ENCODE results near the gene DIAPH3. TPM values are rescaled to one million over a fixed set of nuclear protein-coding genes. Genes with fewer than 3 reads are reported as not detected.

Gene DIAPH3
- total RNA-seq, 1 donor from 2014 or later, result 14.7 TPM

GRCh38 chr13:59879281-59879680 is 284.4 kb downstream of the DIAPH3 start:
- no peak for DNase-seq (ENCODE audit: extremely low read depth, low read depth, low spot score)

GRCh38 chr13:59877933-59878332 is 285.8 kb downstream of the DIAPH3 start:
- no peak for DNase-seq (ENCODE audit: extremely low read depth, low read depth, low spot score)

GRCh38 chr13:59874973-59875372 is 288.8 kb downstream of the DIAPH3 start:
- DNase-seq (ENCODE audit: extremely low read depth, low read depth, low spot score), result no peak

- no peak for DNase-seq (ENCODE audit: extremely low read depth, low read depth, low spot score)
These were observed 289.9 kb downstream of the DIAPH3 start for GRCh38 chr13:59873856-59874255.

- DNase-seq (ENCODE audit: extremely low read depth, low read depth, low spot score), result no peak
These were observed 290.4 kb downstream of the DIAPH3 start for GRCh38 chr13:59873309-59873708.

GRCh38 chr13:59867867-59868266 is 295.9 kb downstream of the DIAPH3 start:
- DNase-seq (ENCODE audit: extremely low read depth, low read depth, low spot score), result no peak

GRCh38 chr13:59865398-59865797 is 298.3 kb downstream of the DIAPH3 start:
- DNase-seq (ENCODE audit: extremely low read depth, low read depth, low spot score), result no peak

- DNase-seq (ENCODE audit: extremely low read depth, low read depth, low spot score), result no peak
These were observed 300.1 kb downstream of the DIAPH3 start for GRCh38 chr13:59863621-59864020.

GRCh38 chr13:59861676-59862075 is 302.1 kb downstream of the DIAPH3 start:
- peak; percentile 44 for DNase-seq (ENCODE audit: extremely low read depth, low read depth, low spot score)

- no peak for DNase-seq (ENCODE audit: extremely low read depth, low read depth, low spot score)
These were observed 307.4 kb downstream of the DIAPH3 start for GRCh38 chr13:59856281-59856810.

- no peak for DNase-seq (ENCODE audit: extremely low read depth, low read depth, low spot score)
These were observed 316.7 kb downstream of the DIAPH3 start for GRCh38 chr13:59846845-59847620.

- no peak for DNase-seq (ENCODE audit: extremely low read depth, low read depth, low spot score)
These were observed 320.7 kb downstream of the DIAPH3 start for GRCh38 chr13:59843040-59843439.

- DNase-seq (ENCODE audit: extremely low read depth, low read depth, low spot score), result no peak
These were observed 321.2 kb downstream of the DIAPH3 start for GRCh38 chr13:59842507-59842906.

- DNase-seq (ENCODE audit: extremely low read depth, low read depth, low spot score), result no peak
These were observed 324.5 kb downstream of the DIAPH3 start for GRCh38 chr13:59839186-59839585.

- DNase-seq (ENCODE audit: extremely low read depth, low read depth, low spot score), result no peak
These were observed 326.6 kb downstream of the DIAPH3 start for GRCh38 chr13:59837101-59837500.

- DNase-seq (ENCODE audit: extremely low read depth, low read depth, low spot score), result no peak
These were observed 328.2 kb downstream of the DIAPH3 start for GRCh38 chr13:59835569-59835968.

- no peak for DNase-seq (ENCODE audit: extremely low read depth, low read depth, low spot score)
These were observed 328.9 kb downstream of the DIAPH3 start for GRCh38 chr13:59834801-59835200.

- no peak for DNase-seq (ENCODE audit: extremely low read depth, low read depth, low spot score)
These were observed 334.0 kb downstream of the DIAPH3 start for GRCh38 chr13:59829690-59830089.

- DNase-seq (ENCODE audit: extremely low read depth, low read depth, low spot score), result no peak
These were observed 340.2 kb downstream of the DIAPH3 start for GRCh38 chr13:59823486-59823885.

GRCh38 chr13:59809564-59809963 is 354.2 kb downstream of the DIAPH3 start:
- no peak for DNase-seq (ENCODE audit: extremely low read depth, low read depth, low spot score)

GRCh38 chr13:59806801-59807200 is 356.9 kb downstream of the DIAPH3 start:
- DNase-seq (ENCODE audit: extremely low read depth, low read depth, low spot score), result no peak

- DNase-seq (ENCODE audit: extremely low read depth, low read depth, low spot score), result no peak
These were observed 362.4 kb downstream of the DIAPH3 start for GRCh38 chr13:59801107-59801880.

Measured in glomerular endothelial cell (primary cell).